GM18951 (cell line): ENCODE results near the gene COL6A2.
"Not testable (repeated sequence)": the region's sequence is repeated elsewhere in the genome, so short reads cannot be mapped to it uniquely, and the experiment has no call there.

Experiments
- POLR2A ChIP-seq: IDR thresholded peaks from 4 replicates; pipeline ENCODE4 v1.6.1; 2011; ENCODE audit warnings: mild to moderate bottlenecking; ENCODE audit not compliant: insufficient read length, insufficient read depth; ENCODE audit errors: extremely low read depth
- in situ Hi-C: fragments of 300-500 bp; cut with MboI; formaldehyde crosslinking; loops from one replicate; pipeline ENCODE4 v1.12.0; 2022; ENCODE audit warnings: low sequenced_read_pairs, mixed read lengths, inconsistent platforms; ENCODE audit not compliant: unreplicated experiment

Gene COL6A2

DNA sequence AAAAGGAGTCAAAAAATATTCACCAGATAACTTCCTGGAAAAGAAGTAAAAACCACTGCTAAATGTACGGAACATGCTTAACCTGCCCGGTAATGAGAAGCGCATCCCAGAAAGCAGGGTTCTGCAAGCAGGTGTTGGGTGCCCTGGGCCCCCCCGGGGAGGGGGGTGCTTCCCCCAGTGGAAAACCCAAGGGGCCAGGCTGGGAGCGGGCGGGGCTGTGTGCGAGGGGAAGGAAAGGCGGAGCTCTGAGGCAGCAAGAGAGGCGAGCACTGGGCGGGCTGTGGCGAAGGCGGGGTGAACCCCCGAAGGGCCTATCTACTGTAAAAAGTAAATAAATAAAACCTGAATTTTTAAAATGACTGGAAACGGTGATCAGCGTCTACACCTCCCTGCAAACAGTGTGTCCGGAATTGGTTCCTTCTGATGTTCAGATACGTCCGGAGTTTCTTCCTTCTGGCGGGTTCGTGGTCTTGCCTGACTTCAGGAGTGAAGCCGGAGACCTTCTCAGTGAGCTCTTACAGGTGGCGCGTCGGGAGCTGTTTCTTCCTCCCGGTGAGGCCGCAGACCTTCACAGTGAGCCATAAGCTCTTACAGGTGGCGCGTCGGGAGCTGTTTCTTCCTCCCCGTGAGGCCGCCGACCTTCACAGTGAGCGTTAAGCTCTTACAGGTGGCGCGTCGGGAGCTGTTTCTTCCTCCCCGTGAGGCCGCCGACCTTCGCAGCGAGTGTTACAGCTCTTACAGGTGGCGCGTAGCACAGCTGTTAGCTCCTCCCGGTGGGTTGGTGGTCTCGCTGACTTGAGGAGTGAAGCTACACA lies 44.1 kb downstream of the COL6A2 start:
- in situ Hi-C loops = no loop called here
- TF ChIP-seq POLR2A = no peak

DNA sequence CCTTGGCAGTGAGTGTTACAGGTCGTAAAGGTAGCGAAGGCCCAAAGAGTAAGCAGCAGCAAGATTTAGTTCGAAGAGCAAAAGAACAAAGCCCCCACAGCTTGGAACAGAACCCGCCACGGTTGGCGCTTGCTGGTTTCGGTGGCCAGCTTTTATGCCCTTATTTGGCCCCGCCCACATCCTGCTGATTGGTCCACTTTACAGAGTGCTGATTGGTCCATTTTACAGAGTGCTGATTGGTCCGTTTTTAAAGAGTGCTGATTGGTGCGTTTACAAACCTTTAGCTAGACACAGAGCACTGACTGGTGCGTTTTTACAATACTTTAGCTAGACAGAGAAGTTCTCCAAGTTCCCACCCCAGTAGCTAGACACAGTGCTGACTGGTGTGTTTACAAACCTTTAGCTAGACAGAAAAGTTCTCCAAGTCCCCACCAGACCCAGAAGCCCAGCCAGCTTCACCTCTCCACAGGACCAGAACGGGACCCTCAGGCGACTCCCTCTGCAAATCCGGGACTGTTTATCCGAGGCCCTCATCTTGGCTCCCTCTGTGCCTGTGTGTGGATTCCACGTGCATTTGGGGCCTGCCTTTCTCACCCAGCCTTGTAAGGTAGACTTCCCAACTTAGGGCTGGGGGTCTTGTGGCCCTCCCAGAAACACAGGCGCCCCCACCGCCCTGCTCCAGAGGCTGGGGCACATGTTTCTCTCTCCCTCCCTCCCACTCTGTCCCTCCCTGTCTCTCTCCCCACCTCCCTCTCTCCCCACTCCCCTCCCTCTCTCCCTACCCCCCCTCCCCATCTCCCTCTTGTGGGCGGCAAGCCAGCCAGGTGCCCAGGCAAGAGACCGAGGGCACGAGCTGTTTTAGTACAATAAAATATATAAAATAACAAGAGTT lies 44.9 kb downstream of the COL6A2 start:
- in situ Hi-C loops = no loop called here
- no peak for TF ChIP-seq POLR2A

GRCh38 chr21:46144464-46145070 lies 46.7 kb downstream of the COL6A2 start:
- TF ChIP-seq POLR2A = no peak
- in situ Hi-C loops = no loop called here

- TF ChIP-seq POLR2A = no peak
- in situ Hi-C loops = no loop called here
These were observed 47.4 kb downstream of the COL6A2 start for GRCh38 chr21:46145159-46145839.

DNA sequence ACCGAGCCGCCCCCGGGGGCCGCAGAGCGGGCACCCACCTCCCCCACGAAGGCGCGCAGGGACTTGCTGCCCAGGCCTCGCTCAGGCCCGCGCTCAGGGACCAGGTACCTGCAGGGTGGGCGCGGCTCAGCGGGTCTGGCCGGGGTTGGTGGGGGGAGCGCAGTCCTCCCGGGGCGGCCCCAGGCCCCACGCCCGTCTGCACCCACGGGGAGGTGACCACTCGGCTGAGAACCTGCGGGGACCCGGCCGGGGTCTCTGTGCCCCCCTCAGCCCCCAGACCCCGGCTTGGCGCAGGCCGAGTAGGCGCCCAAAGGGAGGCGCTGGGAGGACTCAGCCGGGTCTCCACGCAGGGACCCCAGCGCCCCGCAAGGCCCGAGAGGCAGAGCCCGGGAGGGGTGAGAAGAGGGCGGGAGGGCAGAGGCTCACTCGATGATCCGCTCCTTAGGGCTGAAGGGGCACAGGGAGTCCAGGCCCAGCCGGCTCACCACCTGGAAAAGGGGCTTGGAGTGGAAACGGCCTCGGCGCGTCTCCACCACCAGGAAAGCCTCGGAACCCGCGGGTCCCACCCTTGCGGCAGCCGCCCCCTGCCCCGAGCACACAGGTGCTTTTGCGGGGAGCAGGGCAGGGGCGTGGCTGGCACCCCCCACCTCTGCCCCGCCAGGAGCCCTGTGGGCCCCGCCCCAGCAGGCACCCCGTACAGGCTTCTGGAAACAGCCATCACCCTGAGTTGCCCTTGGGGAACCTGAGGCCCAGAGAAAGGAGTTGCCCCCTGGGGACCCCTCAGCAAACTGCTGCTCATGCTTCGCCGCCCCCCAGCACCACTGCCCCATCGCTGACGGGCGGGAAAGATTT lies 48.2 kb downstream of the COL6A2 start:
- no peak for TF ChIP-seq POLR2A
- in situ Hi-C loops = no loop called here

GRCh38 chr21:46146856-46147255 lies 48.9 kb downstream of the COL6A2 start:
- TF ChIP-seq POLR2A = no peak
- in situ Hi-C loops = no loop called here

- in situ Hi-C loops = not testable (repeated sequence)
These were observed 49.5 kb downstream of the COL6A2 start for GRCh38 chr21:46147429-46147828.

DNA sequence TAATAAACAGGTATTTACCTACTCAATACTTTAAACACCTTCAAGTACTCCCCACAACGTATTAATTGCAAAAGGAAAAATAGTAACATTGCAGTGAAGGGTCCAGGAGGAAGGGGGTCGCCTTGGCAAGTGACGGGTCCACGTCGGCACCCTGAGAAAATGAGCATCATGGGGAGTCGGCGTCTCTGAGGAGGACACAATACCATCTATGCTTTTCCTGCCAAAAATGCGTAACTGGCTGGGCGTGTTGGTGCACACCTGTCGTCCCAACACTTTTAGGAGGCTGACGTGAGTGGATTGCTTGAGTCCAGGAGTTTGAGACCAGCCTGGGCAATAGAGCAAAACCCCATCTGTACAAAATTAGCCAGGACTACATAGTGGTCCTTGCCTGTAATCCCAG lies 50.2 kb downstream of the COL6A2 start:
- no peak for TF ChIP-seq POLR2A
- in situ Hi-C loops = no loop called here

DNA sequence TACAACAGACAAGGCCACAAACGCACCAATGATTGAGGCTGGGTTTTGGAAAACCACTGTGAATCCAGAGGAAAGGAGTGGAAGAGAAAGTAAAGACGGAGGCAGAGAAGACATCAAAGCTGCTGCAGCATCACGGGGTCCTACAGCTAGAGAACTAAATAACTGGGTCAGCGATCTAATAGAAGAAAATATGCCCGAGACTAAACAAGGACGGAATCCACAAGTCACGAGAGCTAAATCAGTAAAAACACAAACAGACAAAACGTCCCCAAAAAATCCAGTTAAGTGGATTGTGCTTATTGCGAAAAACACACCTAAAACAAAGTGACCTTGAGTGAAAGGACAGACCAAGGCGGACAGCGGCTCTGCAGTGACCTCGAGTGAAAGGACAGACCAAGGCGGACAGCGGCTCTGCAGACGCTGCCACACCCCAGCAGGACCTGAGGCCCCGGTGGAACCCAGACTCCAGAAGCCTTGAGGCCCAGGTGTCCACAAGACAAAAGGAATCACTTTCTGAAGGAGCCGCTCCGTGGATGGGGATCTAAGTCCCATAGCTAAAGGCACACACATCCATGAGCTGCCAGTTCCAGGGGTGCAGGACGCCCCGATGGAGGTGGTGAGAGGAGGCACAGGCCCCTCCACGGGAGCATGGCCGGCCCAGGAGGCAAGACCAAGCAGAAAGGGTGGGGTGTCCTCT lies 51.4 kb downstream of the COL6A2 start:
- in situ Hi-C loops = no loop called here
- TF ChIP-seq POLR2A = no peak

- TF ChIP-seq POLR2A = no peak
- in situ Hi-C loops = no loop called here
These were observed 52.2 kb downstream of the COL6A2 start for GRCh38 chr21:46150073-46150472.

GRCh38 chr21:46150491-46151121 lies 52.7 kb downstream of the COL6A2 start:
- TF ChIP-seq POLR2A = no peak
- in situ Hi-C loops = no loop called here
